M059J (cell line): ENCODE measurements around the gene ABCC10. TPM values are rescaled to one million over a fixed set of nuclear protein-coding genes. Genes with fewer than 3 reads are reported as not detected.

Experiments used
- DNase-seq: peaks from one replicate; pipeline ENCODE4 v3.0.0-alpha.2; 2012; ENCODE audit warnings: low read depth
- total RNA-seq: library from RNA; depleted of rRNA; stranded (reverse); fragments of >200 nt; shearing (Covaris generic); gene quantifications from 2 replicates; pipeline ENCODE4 v1.2.3, GENCODE V29; 2014

ABCC10 gene
- total RNA-seq, 1 experiment from 2014 or later: 16.5 TPM

- no peak for DNase-seq
These were observed 44.1 kb downstream of the ABCC10 start for GRCh38 chr6:43471399-43471798.

- DNase-seq: no peak
These were observed 45.2 kb downstream of the ABCC10 start for GRCh38 chr6:43472515-43472914.

- DNase-seq: no peak
These were observed 48.2 kb downstream of the ABCC10 start for GRCh38 chr6:43475516-43475915.

- no peak for DNase-seq
These were observed 49.4 kb downstream of the ABCC10 start for GRCh38 chr6:43476746-43477145.

GRCh38 chr6:43477235-43478007 is 50.1 kb downstream of the ABCC10 start, which contains the start of gene TJAP1:
TJAP1 (plus strand) TSS chr6:43477570; CDS start chr6:43499002, 21,432 bp downstream.
- DNase-seq: peak; percentile 92

GRCh38 chr6:43478008-43478372 is 50.6 kb downstream of the ABCC10 start:
- no peak for DNase-seq

GRCh38 chr6:43481075-43481474 is 53.7 kb downstream of the ABCC10 start:
- no peak for DNase-seq

- DNase-seq: peak; percentile 65
These were observed 54.4 kb downstream of the ABCC10 start for GRCh38 chr6:43481591-43482236.

GRCh38 chr6:43488667-43489276 is 61.4 kb downstream of the ABCC10 start:
- peak; percentile 61 for DNase-seq

- DNase-seq: no peak
These were observed 62.1 kb downstream of the ABCC10 start for GRCh38 chr6:43489277-43490072.

GRCh38 chr6:43490523-43490939 is 63.2 kb downstream of the ABCC10 start:
- no peak for DNase-seq

GRCh38 chr6:43491750-43492661 is 64.7 kb downstream of the ABCC10 start:
- peak; percentile 70 for DNase-seq

- no peak for DNase-seq
These were observed 65.3 kb downstream of the ABCC10 start for GRCh38 chr6:43492673-43493072.

- DNase-seq: no peak
These were observed 65.9 kb downstream of the ABCC10 start for GRCh38 chr6:43493230-43493629.

- DNase-seq: no peak
These were observed 66.5 kb downstream of the ABCC10 start for GRCh38 chr6:43493833-43494232.

GRCh38 chr6:43494321-43494720 is 67.0 kb downstream of the ABCC10 start:
- DNase-seq: no peak

- DNase-seq: no peak
These were observed 67.4 kb downstream of the ABCC10 start for GRCh38 chr6:43494766-43495165.

- peak; percentile 57 for DNase-seq
These were observed 68.1 kb downstream of the ABCC10 start for GRCh38 chr6:43495409-43495941.

GRCh38 chr6:43496370-43497128 is 69.2 kb downstream of the ABCC10 start:
- DNase-seq: peak; percentile 40

GRCh38 chr6:43497129-43497396 is 69.7 kb downstream of the ABCC10 start:
- no peak for DNase-seq
